OCI-LY1 (cell line): Measurements from ENCODE around the gene DDAH1.
A peak's percentile ranks its signal among the peaks of the same experiment; 100 is the strongest.

ENCODE experiments used
- H2AFZ ChIP-seq: fragments of 200-600 bp; sonication (generic), shearing (Covaris generic); 2 replicates; pipeline ENCODE4 v1.6.0; 2014; ENCODE audit warnings: antibody characterized with exemption, mild to moderate bottlenecking, low read length
- H3F3A ChIP-seq: fragments of 200-600 bp; sonication (generic), shearing (Covaris generic); 2 replicates; pipeline ENCODE4 v1.6.0; 2014; ENCODE audit warnings: mild to moderate bottlenecking, antibody characterized with exemption, low read length, moderate library complexity; ENCODE audit not compliant: insufficient read depth
- H3K27ac ChIP-seq: fragments of 200-600 bp; sonication (generic); 2 replicates; pipeline ENCODE4 v1.5.1; 2014; ENCODE audit warnings: low read length, mixed run types, mild to moderate bottlenecking, low read depth; ENCODE audit not compliant: poor library complexity, severe bottlenecking
- H3K27me3 ChIP-seq: fragments of 200-600 bp; sonication (generic); 2 replicates; pipeline ENCODE4 v1.6.0; 2014; ENCODE audit warnings: antibody characterized with exemption, mild to moderate bottlenecking, low read length, moderate library complexity; ENCODE audit not compliant: insufficient read depth
- H3K36me3 ChIP-seq: fragments of 200-600 bp; sonication (generic); 2 replicates; pipeline ENCODE4 v1.6.1; 2014; ENCODE audit warnings: mild to moderate bottlenecking, antibody characterized with exemption, low read length, moderate library complexity, mixed read lengths; ENCODE audit not compliant: insufficient read depth
- H3K4me1 ChIP-seq: fragments of 200-600 bp; sonication (generic); 2 replicates; pipeline ENCODE4 v1.5.1; 2014; ENCODE audit warnings: mild to moderate bottlenecking, low read length, moderate library complexity; ENCODE audit not compliant: insufficient read depth, severe bottlenecking
- H3K4me2 ChIP-seq: fragments of 200-600 bp; sonication (generic), shearing (Covaris generic); 2 replicates; pipeline ENCODE4 v1.6.1; 2014; ENCODE audit warnings: low read length
- H3K4me3 ChIP-seq: fragments of 200-600 bp; sonication (generic); 2 replicates; pipeline ENCODE4 v1.5.1; 2014; ENCODE audit warnings: low read length, low read depth, mild to moderate bottlenecking, mixed read lengths; ENCODE audit not compliant: poor library complexity, severe bottlenecking
- H3K79me2 ChIP-seq: fragments of 200-600 bp; shearing (Covaris generic); 2 replicates; pipeline ENCODE4 v1.6.1; 2016; ENCODE audit warnings: mixed run types, low read length, mixed read lengths; ENCODE audit not compliant: insufficient read depth
- H3K9ac ChIP-seq: fragments of 200-600 bp; sonication (generic), shearing (Covaris generic); 2 replicates; pipeline ENCODE4 v1.6.1; 2014; ENCODE audit warnings: mild to moderate bottlenecking, low read length, mixed read lengths
- H3K9me2 ChIP-seq: fragments of 200-600 bp; sonication (generic), shearing (Covaris generic); 2 replicates; pipeline ENCODE4 v1.6.1; 2014; ENCODE audit warnings: low read depth, mild to moderate bottlenecking, low read length, mixed read lengths
- H3K9me3 ChIP-seq: fragments of 200-600 bp; shearing (Covaris generic); 2 replicates; pipeline ENCODE4 v1.6.1; 2014; ENCODE audit warnings: low read length, mixed read lengths
- H4K20me1 ChIP-seq: fragments of 200-600 bp; sonication (generic), shearing (Covaris generic); 2 replicates; pipeline ENCODE4 v1.6.0; 2016; ENCODE audit warnings: mild to moderate bottlenecking, low read length; ENCODE audit not compliant: insufficient read depth
- CTCF ChIP-seq: fragments of 200-600 bp; sonication (generic), shearing (Covaris generic); IDR thresholded peaks from 2 replicates; pipeline ENCODE4 v1.5.1; 2017; ENCODE audit warnings: mild to moderate bottlenecking, antibody characterized with exemption, low read length, moderate library complexity, mixed read lengths
- EZH2 ChIP-seq: fragments of 200-600 bp; sonication (generic), shearing (Covaris generic); IDR thresholded peaks from 2 replicates; pipeline ENCODE4 v1.8.0; 2017; ENCODE audit warnings: borderline replicate concordance, mixed run types, mild to moderate bottlenecking, antibody characterized with exemption, low read length, moderate library complexity, mixed read lengths

DDAH1 gene

GRCh38 chr1:85344256-85344694 is 120.7 kb downstream of the DDAH1 start:
- H2AFZ ChIP-seq, result no peak overlapping the region
- no peaks in the 10 kb centered on the region for H3K9me2 ChIP-seq
- no peaks in the 10 kb centered on the region for H3F3A ChIP-seq
- H3K36me3 ChIP-seq, result no peaks in the 10 kb centered on the region
- H3K4me3 ChIP-seq, result no peak overlapping the region
- H3K79me2 ChIP-seq, result no peaks in the 10 kb centered on the region
- H3K4me1 ChIP-seq, result no peaks in the 10 kb centered on the region
- no peaks in the 10 kb centered on the region for H3K9me3 ChIP-seq
- no peak overlapping the region for H3K27ac ChIP-seq
- H3K4me2 ChIP-seq, result no peak overlapping the region
- no peak overlapping the region for H3K9ac ChIP-seq
- H3K27me3 ChIP-seq, result no peaks in the 10 kb centered on the region
- TF ChIP-seq EZH2 (no peak), CTCF (peak; percentile 24; the same call in 1 of the 2 replicates)
- no peaks in the 10 kb centered on the region for H4K20me1 ChIP-seq

GRCh38 chr1:85343612-85344255 is 121.2 kb downstream of the DDAH1 start:
- H3K36me3 ChIP-seq, result no peaks in the 10 kb centered on the region
- TF ChIP-seq EZH2, result no peak
- TF ChIP-seq CTCF, result no peak
- no peaks in the 10 kb centered on the region for H4K20me1 ChIP-seq
- H3F3A ChIP-seq, result no peaks in the 10 kb centered on the region
- H3K9me2 ChIP-seq, result no peaks in the 10 kb centered on the region
- no peaks in the 10 kb centered on the region for H3K27me3 ChIP-seq
- H3K79me2 ChIP-seq, result no peaks in the 10 kb centered on the region
- no peak overlapping the region for H3K4me2 ChIP-seq
- no peaks in the 10 kb centered on the region for H3K9me3 ChIP-seq
- no peak overlapping the region for H3K4me3 ChIP-seq
- H3K9ac ChIP-seq, result no peak overlapping the region
- no peak overlapping the region for H2AFZ ChIP-seq
- no peak overlapping the region for H3K27ac ChIP-seq
- no peaks in the 10 kb centered on the region for H3K4me1 ChIP-seq

GRCh38 chr1:85343213-85343611 is 121.7 kb downstream of the DDAH1 start:
- H3K9me2 ChIP-seq, result no peaks in the 10 kb centered on the region
- no peak overlapping the region for H3K4me2 ChIP-seq
- H3K36me3 ChIP-seq, result no peaks in the 10 kb centered on the region
- no peaks in the 10 kb centered on the region for H3K4me1 ChIP-seq
- no peaks in the 10 kb centered on the region for H3F3A ChIP-seq
- TF ChIP-seq CTCF (no peak), EZH2 (no peak)
- no peaks in the 10 kb centered on the region for H3K79me2 ChIP-seq
- H4K20me1 ChIP-seq, result no peaks in the 10 kb centered on the region
- no peak overlapping the region for H3K9ac ChIP-seq
- no peaks in the 10 kb centered on the region for H3K9me3 ChIP-seq
- H3K27ac ChIP-seq, result no peak overlapping the region
- H3K27me3 ChIP-seq, result no peaks in the 10 kb centered on the region
- H3K4me3 ChIP-seq, result no peak overlapping the region
- no peak overlapping the region for H2AFZ ChIP-seq
